ENCODE data around the gene CHD5.

The CHD5 gene

DNA sequence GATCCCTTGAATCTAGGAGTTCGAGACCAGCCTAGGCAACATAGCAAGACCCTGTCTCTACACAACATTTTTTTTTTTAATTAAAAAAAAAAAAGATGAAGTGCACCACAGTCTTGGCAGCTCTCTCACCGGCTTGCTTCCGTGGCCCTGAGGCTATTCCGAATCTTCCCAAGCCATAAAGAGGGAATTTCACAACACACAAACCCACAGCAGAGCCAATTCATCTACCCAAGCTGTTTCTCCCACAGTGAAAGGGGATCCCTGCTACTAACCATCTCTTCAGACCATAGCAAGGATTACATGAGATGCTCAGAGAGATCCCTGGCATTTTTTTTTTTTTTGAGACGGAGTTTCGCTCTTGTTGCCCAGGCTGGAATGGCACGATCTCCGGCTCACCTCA, 8.3 kb upstream of the CHD5 start:
- no peak for TF ChIP-seq POLR2A (IDR thresholded peaks at IDR 0.05; ENCODE audit: low read depth, low read length)
- DNase-seq (ENCODE audit: insufficient read length, low spot score) (no peak), FAIRE-seq (no peak)

DNA sequence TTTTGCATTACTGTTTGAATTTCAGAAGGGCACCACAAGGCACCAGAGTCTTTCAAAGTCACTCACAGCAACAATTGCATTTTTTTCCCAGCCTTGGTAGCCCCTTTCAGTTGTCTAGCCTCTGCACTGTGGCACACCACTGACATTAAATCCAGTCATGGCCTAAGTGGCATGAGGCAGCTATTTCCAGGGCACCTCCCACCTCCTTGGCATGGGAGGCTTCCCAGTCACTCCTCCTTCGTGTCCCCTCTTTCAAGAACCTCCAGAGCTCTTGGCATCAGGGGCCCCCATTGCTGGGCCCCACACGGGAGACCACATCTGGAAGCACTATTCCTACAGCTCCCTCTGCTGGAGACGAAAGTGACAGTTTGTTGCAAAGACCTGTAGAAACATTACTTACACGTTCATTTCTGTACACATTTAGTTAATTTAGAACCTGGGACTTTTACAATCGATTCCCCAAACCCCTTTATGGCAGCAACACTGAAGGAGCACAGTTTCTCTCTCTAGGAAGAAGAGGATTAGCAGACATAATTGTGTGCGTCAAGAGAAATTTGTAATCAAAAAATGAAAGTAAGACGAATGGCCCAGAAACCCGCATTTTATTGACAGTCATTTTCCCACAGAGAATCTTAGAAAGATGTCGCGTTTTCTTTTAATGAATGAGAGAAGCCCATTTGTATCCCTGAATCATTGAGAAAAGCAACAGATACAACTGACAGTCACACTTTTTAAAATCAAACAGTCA, 5.7 kb upstream of the CHD5 start:
- no peak for TF ChIP-seq POLR2A (IDR thresholded peaks at IDR 0.05; ENCODE audit: low read depth, low read length)
- DNase-seq (ENCODE audit: insufficient read length, low spot score) (no peak), FAIRE-seq (no peak)

GRCh38 chr1:6185151-6185550, 5.0 kb upstream of the CHD5 start:
- TF ChIP-seq POLR2A (IDR thresholded peaks at IDR 0.05; ENCODE audit: low read depth, low read length), result no peak
- no peak for FAIRE-seq
- DNase-seq (ENCODE audit: insufficient read length, low spot score), result no peak

DNA sequence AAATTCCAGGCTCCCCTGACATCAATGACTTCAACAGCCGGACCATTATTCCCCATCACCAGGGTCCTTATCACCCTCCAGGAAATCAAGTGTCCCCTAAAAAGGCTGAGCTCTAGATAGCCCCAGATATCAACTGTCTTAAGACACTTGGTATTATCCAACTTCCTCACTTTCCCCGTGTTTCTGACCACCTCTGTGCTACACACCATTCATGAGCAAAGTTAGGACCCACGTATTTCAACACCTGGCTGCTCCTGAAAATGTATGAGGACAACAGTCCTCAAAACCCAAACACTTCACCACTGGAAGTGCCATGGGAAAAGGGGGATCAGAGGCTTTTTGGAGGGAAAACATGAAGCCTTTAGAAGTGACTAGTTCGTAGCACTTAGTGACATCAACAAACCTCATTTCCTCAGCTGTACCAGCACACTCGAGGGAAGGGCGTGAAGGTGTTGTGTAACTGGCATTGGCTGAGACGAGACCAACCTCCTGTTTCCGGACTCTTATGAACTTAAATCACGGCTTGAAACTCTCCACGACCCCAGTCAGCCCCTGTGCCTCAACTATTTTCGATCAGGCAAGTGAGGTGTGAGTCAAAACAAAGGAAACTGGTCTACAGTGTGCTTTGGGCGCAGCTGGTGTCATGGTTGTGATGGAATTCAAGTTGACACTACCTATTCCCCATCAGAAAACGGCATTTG, 4.1 kb upstream of the CHD5 start:
- no peak for TF ChIP-seq POLR2A (IDR thresholded peaks at IDR 0.05; ENCODE audit: low read depth, low read length)
- no peak for DNase-seq (ENCODE audit: insufficient read length, low spot score)
- FAIRE-seq, result no peak

GRCh38 chr1:6183520-6183989, 3.4 kb upstream of the CHD5 start:
- no peak for TF ChIP-seq POLR2A (IDR thresholded peaks at IDR 0.05; ENCODE audit: low read depth, low read length)
- FAIRE-seq (no peak), DNase-seq (ENCODE audit: insufficient read length, low spot score) (no peak)

DNA sequence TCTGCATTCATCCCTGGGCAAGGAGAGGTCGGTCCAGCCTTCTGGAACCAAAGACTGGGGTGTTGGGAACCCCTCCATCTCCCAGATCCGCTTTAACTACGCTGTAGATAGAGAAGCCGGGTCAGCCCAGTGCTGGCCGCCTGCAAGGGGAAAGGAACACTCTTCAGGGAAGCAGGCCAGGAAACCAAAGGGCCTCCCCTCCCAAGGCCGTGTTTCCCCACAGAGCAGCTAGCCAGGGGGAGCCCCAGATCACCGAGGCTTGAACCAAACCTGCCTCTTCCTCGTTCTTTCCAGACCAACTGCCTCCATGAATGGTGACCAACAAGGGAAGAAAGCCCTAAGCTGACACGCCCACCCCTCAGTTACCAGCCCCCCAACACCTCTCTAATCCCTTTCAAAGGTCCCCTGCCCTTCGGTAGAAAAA, 1.2 kb upstream of the CHD5 start:
- no peak for TF ChIP-seq POLR2A (IDR thresholded peaks at IDR 0.05; ENCODE audit: low read depth, low read length)
- no peak for FAIRE-seq
- DNase-seq (ENCODE audit: insufficient read length, low spot score), result no peak

DNA sequence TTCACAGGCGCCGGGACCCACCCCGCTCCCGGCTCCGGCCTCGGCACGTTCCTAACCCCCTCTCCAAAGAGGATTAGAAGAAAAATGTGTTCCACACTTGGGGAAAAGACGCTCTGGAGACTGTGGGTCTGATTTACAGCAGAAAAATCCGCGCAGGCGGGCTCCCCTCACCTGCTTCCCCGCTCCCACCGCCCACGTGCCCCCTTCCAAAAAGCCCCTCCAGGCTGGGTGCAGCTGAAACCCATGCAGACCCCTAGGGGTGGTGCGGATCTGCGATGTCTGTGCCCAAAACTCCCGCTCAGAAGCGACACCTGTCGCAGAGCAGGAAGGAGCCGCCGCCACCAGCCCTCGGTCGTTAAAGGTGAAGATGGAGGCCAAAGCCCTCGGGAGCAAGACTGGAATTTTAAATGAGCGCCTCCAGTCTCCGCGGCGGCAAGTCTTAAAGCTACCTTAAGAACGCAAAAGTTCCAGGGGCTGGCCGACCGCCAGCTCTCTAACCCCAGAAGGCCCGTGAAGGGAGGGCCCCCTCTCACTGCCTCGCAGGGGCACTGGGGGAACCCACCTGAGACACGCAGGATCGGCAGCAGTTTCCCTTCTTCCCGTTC, 688 bp upstream of the CHD5 start:
- no peak for FAIRE-seq

GRCh38 chr1:6179564-6180175, 451 bp downstream of the CHD5 start:
- FAIRE-seq (no peak), DNase-seq (ENCODE audit: insufficient read length, low spot score) (no peak)
- no peak for TF ChIP-seq POLR2A (IDR thresholded peaks at IDR 0.05; ENCODE audit: low read depth, low read length)

More for the DNA sequence above, 688 bp upstream of the CHD5 start:
- no peak for TF ChIP-seq POLR2A (IDR thresholded peaks at IDR 0.05; ENCODE audit: low read depth, low read length)
- DNase-seq (ENCODE audit: insufficient read length, low spot score), result no peak

- TF ChIP-seq POLR2A (IDR thresholded peaks at IDR 0.05; ENCODE audit: low read depth, low read length), result no peak
- no peak for DNase-seq (ENCODE audit: insufficient read length, low spot score)
- FAIRE-seq, result no peak
Observed at GRCh38 chr1:6178751-6179563, 1.2 kb downstream of the CHD5 start.

GRCh38 chr1:6177681-6178380, 2.3 kb downstream of the CHD5 start:
- no peak for FAIRE-seq

DNA sequence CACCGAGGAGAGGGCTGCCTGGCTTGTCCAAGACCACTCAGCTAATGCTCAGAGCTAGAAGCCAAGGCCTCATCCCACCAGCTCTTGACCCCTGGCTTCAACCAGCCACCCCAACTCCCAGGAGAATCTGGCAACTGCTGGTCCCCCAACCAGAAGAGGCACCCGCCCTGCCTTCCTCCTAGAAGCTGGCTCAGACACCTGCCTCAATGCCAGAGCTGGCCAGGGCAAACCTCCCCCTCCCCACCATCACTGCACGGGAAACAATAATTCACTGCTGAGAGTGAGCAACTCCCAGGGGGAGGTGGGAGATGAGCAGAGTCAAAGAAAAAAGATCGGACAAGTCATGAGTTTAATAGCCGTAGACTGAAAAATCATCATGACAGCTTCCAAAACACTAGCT, 3.3 kb downstream of the CHD5 start:
- no peak for TF ChIP-seq POLR2A (IDR thresholded peaks at IDR 0.05; ENCODE audit: low read depth, low read length)
- DNase-seq (ENCODE audit: insufficient read length, low spot score), result no peak
- no peak for FAIRE-seq

More at GRCh38 chr1:6177681-6178380, 2.3 kb downstream of the CHD5 start:
- TF ChIP-seq POLR2A (IDR thresholded peaks at IDR 0.05; ENCODE audit: low read depth, low read length), result no peak
- DNase-seq (ENCODE audit: insufficient read length, low spot score), result no peak

GRCh38 chr1:6175411-6175828, 4.7 kb downstream of the CHD5 start:
- no peak for TF ChIP-seq POLR2A (IDR thresholded peaks at IDR 0.05; ENCODE audit: low read depth, low read length)
- FAIRE-seq (no peak), DNase-seq (ENCODE audit: insufficient read length, low spot score) (no peak)

Measured in H54 (cell line).